ENCODE results near the gene NTN5. TPM values are rescaled to one million over a fixed set of nuclear protein-coding genes. Genes with fewer than 3 reads are reported as not detected.
"Not testable (repeated sequence)": the region's sequence is repeated elsewhere in the genome, so short reads cannot be mapped to it uniquely, and the experiment has no call there.

NTN5 gene, protein sequence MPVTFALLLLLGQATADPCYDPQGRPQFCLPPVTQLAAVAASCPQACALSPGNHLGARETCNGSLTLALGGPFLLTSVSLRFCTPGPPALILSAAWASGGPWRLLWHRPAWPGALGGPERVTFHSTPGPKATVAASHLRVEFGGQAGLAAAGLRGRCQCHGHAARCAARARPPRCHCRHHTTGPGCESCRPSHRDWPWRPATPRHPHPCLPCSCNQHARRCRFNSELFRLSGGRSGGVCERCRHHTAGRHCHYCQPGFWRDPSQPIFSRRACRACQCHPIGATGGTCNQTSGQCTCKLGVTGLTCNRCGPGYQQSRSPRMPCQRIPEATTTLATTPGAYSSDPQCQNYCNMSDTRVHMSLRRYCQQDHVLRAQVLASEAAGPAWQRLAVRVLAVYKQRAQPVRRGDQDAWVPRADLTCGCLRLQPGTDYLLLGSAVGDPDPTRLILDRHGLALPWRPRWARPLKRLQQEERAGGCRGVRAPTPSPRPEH
- under 0.01 TPM in 1 of 2 replicates, not detected in the other for total RNA-seq

- no peak for DNase-seq (ENCODE audit: low read depth in 2 of 2)
These were observed at the start of gene NTN5 for GRCh38 chr19:48672994-48673393. Gene NTN5 (minus strand): TSS chr19:48673017. CDS start chr19:48670986, 2,031 bp downstream.

GRCh38 chr19:48722196-48722708 lies 49.4 kb upstream of the NTN5 start:
- DNase-seq (ENCODE audit: low read depth in 2 of 2) = no peak

DNA sequence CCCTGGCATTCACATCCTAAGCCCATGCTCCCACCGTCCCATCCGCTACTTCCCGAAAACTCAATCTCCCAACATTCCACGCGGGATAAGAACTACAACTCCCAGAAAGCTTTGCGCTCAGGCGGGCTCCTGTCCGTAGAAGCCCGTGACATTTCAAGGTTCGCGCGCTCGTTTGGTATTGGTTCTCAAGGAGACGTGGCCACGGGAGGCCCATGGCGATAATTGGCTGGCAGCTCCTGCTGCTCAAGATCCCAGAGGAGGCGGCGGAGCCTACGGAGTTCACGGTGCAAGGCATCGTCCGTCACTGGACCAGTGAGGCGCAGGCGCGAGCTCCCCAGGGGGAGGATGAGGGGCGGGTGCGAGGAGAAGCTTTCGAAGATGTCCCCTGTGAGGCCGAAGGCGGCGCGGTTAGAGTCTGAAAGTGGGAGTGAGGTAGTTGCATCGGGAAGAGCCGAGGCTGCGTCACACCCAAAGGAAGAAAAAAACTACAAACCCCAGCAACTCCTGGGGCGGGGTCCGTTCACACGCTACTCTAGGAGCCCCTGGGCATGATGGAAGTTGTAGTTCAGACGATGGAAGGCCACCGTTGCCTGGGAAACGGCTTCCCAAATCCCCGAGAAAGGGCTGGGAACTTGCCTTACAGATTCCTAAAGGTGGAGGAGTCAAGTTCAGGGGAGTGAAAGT lies 47.9 kb upstream of the NTN5 start:
- DNase-seq (ENCODE audit: low read depth in 2 of 2) = no peak

GRCh38 chr19:48720251-48720612 lies 47.4 kb upstream of the NTN5 start:
- DNase-seq (ENCODE audit: low read depth in 2 of 2) = no peak

DNA sequence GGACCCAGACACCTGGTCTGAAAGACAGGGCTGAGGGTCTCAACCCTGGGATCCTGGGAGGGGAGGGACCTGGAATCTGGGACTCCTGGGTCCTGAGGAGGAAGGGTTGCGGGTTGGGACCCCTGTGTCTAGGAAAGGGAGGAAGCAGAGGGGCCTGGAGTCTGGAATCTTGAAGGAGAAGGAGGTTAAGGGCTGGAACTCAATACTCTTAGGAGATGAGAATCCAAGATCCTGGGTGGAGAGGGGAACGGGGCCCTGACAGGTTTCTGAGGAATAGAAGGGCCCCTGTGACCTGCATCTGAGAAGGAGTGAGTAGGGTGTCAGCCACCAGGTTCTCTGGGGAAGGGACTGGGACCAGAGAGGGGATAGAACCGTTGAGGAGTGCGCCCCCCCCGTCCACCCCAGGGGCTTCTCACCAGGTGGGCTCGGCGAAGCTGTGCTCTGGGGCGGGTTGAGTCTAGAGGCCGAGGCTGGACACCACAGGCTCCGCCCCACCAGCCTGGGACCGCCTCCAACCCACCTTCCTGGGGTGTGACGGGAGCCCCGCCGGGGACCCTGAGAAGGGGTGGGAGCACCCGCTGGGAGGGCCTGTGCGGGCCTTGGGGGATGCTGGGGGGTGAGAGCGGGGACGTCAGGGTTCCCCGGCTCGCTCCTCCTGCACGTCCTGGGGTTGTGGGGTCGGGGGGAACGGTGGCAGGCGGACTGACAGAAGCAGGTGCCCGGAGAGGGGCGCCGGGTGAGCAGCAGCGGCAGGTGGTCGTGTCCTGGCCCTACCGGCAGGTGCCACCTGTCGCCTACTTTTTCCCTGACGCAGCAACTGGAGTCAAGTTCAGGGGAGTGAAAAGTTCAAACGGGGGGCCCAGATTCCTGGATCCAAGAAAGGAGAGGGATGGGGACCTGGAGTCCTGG lies 46.7 kb upstream of the NTN5 start, which contains the start of gene MAMSTR:
Gene MAMSTR, minus strand, starts transcription at position 463 of the 909 bp plus-strand sequence. CDS start 694 bp downstream, outside the sequence.
- DNase-seq (ENCODE audit: low read depth in 2 of 2) = no peak

- no peak for DNase-seq (ENCODE audit: low read depth in 2 of 2)
These were observed 46.0 kb upstream of the NTN5 start for GRCh38 chr19:48718711-48719231.

GRCh38 chr19:48718106-48718505 lies 45.3 kb upstream of the NTN5 start:
- not testable (repeated sequence) for DNase-seq (ENCODE audit: low read depth in 2 of 2)

DNA sequence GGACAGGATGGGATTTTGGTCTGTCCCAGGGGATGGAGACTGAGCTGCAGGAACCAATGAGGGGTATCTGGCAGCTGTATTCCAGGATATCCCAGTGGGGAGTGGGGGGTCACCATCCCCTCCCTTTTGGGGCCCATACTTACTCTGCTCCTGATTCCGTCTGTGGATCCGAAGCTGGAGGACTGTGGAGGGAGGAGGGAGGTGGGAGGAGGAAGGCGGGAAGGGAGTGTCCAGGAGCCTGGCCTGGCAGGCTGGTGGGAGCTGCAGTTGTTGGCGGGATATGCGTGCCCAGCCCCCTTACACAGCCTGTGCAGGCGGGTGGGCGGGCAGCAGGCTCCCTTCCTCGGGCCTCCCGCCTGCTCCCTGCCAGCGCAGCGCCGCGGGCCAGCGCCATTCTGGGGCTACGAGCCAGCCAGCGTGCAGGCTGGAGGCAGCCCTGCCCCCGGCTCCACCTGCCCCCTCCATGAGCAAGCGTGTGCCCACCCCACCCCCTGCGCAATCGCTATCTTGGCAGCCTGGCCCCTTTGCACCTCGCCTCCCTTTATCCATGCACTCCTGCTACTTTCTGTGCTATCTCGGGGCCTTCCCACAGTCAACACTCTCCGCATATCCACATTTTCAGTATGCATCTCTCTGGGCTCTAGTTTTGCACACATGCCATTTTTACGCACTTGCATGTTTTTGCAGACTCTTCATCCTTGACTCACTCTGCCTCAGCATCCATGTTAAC lies 43.9 kb upstream of the NTN5 start:
- DNase-seq (ENCODE audit: low read depth in 2 of 2) = peak in 1 of 2 donors; percentile 34

- no peak for DNase-seq (ENCODE audit: low read depth in 2 of 2)
These were observed 42.9 kb upstream of the NTN5 start for GRCh38 chr19:48715681-48716171.

GRCh38 chr19:48714759-48715675 lies 42.2 kb upstream of the NTN5 start:
- DNase-seq (ENCODE audit: low read depth in 2 of 2) = no peak

GRCh38 chr19:48713864-48714755 lies 41.3 kb upstream of the NTN5 start:
- peak; percentile 96 to 100 for DNase-seq (ENCODE audit: low read depth in 2 of 2)

- peak in 1 of 2 donors; percentile 24 for DNase-seq (ENCODE audit: low read depth in 2 of 2)
These were observed 40.4 kb upstream of the NTN5 start for GRCh38 chr19:48713041-48713863.

DNA sequence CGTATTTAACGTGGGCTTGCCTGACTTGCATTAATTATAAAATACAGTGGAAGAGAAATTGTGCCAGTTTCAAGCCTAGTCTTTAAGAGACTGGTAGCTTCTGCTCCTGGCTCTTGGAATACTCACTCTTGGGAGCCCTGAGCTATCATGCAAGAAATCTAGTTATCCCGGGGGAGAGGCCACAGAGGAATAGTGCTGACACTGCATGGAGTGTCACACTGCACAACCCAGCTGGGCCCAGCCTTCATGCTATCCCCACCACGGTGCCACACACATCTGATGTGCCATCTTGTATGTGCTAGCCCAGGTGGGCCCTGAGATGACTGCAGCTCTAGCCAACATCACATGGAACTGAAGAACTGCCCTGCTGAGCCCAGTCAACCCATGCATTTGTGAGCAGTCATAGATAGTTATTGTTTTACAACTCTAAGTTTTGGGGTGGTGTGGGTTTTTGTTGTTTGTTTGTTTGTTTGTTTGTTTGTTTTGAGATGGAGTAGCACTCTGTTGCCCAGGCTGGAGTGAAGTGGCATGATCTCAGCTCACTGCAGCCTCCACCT lies 38.4 kb upstream of the NTN5 start:
- no peak for DNase-seq (ENCODE audit: low read depth in 2 of 2)

DNA sequence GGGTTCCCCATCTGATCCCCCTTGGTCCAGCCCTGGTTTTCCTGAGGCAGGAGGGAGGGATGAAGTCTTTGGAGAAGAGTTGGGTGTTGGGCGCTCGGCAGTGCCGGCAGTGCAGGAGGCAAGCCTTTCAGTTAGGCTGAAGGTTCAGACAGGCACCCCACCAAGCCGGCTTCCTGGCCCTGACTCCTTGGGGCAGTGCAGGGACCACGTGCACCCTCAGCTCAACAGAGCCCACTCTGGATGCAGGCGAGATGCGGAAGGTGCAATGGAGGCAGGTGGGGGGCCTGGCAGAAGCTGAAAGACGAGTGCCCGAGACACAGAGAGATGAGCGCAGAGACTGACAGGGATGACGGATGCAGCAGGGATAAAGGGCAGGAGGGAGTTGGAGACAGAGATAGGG lies 35.7 kb upstream of the NTN5 start:
- no peak for DNase-seq (ENCODE audit: low read depth in 2 of 2)

DNA sequence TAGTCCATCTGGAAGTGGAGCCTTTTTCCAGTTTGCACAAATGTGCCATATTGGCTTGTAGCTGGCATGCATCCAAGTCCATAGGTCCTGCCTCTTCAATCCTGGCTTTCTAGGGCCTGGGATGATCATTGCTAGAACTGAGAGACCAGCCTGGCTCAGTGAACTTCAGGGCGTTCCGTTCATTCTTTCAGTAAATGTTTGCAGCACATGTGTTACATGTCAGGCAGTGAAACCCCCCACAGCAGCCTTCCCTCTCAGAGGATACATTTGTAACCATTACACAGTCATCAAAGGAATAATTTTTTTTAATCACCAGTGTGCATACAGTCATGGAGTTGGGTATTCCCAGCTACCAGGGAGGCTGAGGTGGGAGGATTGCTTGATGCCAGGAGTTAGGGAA lies 32.6 kb upstream of the NTN5 start:
- DNase-seq (ENCODE audit: low read depth in 2 of 2) = no peak

GRCh38 chr19:48703316-48703715 lies 30.5 kb upstream of the NTN5 start:
- DNase-seq (ENCODE audit: low read depth in 2 of 2) = no peak

DNA sequence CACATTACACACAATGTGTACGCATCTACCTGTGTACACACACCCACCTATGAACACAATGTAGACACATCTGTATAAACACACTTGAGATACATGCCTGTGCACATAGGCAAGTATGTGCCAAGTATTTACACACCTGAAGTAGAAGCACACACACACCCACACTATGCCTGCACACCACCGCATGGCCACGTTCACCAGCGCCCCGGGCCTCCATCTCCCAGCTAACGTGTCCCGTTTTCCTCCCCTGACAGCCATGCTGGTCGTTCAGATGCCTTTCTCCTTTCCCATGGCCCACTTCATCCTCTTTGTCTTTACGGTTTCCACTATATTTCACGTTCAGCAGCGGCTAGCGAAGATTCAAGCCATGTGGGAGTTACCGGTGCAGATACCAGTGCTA lies 29.9 kb upstream of the NTN5 start:
- no peak for DNase-seq (ENCODE audit: low read depth in 2 of 2)
